NCI-H510A (cell line): ENCODE results near the gene CHN2.
"Not testable (repeated sequence)": the region's sequence is repeated elsewhere in the genome, so short reads cannot be mapped to it uniquely, and the experiment has no call there.

Source experiments
- DNase-seq: peaks from one replicate; lab custom pipeline; 2025; lab: John Stamatoyannopoulos, UW

CHN2 gene

DNA sequence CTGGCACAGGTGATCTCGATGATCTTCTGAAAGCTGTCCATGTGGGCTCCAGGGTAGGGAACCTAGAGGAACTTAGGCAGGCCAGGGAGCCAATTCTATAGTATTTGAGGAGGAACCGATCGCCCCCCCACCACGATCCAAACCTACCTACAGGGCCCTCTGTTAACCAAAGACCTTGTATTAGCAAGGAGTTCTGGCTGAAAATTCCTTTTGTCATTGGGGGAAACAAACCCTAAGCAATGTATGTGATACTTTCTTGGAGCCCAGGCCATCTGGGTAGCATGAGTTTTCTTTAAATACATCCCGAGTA, 62.1 kb downstream of the CHN2 start:
- no peak for DNase-seq

DNA sequence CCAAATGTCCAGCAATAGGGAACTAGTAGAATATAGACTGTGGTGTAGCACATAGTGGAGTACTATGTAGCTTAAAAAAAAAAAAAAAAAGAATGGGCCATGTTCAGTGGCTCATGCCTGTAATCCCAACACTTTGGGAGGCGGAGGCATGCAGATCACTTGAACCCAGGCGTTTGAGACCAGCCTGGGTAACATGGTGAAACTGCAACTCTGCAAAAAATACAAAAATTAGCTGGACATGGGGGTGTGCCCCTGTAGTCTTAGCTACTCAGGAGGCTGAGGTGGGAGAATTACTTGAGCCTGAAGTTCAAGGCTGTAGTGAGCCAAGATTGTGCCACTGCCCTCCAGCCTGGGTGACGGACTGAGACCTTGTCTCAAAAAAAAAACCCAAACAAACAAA, 64.4 kb downstream of the CHN2 start:
- no peak for DNase-seq

DNA sequence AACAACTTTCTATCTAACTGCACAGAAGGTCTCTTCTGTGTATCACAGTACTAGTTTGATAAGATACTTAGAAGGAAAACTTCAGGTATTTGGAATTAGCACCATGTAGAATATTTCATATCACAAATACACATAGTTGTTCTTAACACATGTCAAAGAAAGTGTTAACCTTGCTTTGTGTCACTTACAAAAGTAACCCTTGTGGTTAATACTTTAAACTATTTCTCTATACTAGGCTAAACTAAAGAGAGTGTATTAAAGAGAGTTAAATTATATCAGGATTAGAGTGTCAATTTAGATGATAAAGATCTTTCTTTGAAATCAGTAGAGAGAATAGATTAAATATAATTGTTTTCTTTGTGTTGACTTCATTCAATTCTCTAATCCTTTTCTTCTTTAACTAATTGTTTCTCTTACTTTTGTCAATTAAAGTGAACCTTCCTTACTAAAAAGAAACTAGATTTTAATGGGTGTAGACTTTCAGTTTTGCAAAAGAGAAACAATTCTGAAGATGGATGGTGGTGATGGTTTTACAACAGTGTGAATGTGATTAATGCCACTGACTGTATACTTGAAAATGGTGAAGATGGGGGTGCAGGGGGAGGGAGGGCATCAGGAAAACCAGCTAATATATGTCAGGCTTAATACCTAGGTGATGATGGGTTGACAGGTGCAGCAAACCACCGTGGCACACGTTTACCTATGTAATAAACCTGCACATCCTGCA, 67.8 kb downstream of the CHN2 start:
- no peak for DNase-seq

DNA sequence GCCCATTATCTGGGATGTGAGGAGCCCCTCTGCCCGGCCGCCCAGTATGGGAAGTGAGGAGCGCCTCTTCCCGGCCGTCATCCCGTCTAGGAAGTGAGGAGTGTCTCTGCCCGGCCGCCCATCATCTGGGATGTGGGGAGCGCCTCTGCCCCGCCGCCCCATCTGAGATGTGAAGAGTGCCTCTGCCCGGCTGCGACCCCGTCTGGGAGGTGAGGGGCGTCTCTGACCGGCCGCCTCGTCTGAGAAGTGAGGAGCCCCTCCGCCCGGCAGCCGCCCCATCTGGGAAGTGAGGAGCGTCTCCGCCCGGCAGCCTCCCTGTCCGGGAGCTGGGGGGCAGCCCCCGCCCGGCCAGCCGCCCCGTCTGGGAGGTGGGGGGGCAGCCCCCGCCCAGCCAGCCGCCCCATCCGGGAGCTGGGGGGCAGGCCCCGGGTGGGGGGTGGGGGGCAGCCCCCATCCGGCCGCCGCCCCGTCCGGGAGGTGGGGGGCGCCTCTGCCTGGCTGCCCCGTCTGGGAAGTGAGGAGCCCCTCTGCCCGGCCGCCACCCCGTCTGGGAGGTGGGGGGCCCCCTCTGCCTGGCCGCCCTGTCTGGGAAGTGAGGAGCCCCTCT, 69.1 kb downstream of the CHN2 start:
- not testable (repeated sequence) for DNase-seq

DNA sequence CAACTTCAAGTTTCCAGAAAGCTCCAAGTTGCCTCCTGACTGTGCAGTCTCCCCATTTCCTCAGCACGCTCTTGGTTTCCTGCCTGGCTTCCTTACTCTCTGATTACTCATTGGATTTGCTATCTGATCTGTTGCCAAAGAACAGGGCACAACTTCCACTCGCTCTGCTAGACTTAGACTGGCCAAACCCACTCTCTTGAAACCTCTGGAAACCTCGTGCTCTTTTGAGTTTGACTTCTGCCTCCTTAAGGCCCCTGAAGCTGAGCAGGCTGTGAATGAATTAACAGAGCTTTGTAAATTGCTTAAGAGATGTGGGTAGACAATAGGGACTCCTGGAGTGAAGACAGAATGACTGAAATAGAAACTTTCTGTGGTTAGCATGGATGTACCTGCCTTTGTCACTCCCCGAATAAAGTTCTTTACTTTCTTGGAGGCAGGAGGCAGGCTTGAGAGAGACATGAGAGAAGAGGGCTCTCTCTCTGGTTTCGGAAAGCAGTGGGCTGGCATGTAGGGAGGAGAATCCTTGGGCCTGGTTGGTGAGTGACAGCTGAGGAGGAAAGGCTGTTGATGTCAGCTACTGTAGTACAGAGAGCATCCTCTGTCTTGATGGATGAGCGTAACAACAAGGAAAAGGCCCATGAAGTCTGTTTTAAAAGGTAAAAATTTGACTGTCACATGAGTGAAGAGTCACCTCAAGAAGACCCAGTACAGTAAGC, 70.8 kb downstream of the CHN2 start:
- no peak for DNase-seq

DNA sequence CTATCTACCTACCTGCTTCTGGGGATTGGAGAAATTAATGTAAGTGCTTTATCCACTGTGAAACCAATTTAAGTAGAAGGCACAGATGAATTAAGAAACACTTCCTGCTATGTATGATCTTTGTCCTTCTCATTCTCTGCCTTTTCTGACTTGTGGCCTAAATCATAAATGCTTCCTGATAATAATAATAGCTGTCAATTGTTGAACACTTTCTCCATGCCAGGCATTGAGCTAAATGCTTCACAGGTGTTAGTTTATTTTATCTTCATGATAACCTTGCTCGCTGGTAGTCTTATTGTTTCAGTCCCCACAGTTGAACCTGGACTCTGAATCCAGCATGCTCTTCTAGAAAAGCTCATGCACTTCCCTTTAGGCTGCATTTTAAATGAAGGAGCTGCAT, 75.4 kb downstream of the CHN2 start:
- DNase-seq, result no peak

DNA sequence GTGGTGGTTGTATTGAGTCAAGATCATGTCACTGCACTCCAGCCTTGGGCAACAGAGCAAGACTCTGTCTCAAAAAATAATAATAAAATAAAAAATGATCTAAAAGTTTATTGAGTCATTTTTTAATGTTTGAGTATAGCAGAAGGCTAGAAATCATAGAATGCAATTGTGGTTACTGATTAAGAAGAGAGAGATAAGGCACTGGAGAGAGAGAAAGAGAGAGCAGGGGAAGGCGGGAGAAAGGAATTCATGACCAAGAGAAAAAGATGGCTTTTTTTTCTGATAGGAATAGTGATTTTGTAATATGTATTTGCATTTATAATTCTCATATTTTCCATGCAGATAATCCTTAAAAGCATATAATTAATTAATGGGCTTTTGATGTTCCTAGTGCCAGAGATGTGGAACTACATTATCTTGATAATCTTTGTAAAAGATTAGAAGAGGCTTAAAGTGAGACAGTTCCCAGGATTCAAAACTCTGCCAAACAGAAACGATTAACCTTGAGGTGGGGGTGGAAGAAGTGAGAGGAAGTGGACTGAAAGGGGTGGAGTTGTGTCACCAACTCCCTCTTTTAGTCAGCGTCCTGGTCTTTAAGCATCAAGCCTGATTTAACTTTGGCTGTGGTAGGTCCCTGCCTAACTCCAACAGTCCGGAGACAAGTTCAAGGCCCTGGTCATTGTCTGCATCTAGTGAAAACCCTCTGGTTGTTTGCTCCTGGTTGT, 76.2 kb downstream of the CHN2 start:
- no peak for DNase-seq

DNA sequence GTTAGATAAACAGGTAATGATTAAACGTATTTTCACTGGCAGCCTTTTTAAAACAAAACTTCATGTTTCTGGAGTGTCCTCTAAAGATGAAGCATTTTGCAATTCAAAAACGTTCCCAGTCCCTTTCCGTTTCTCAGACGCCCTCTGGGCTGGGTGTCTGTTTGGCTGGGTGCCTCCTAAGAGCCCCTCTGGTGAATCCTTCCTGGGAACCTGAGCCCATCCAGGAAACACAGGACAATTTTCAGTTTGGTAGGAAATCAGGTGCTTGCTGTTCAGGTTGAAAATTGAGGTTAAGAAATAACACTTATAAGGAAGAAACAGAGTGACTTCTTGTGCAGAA, 76.7 kb downstream of the CHN2 start:
- DNase-seq, result no peak

DNA sequence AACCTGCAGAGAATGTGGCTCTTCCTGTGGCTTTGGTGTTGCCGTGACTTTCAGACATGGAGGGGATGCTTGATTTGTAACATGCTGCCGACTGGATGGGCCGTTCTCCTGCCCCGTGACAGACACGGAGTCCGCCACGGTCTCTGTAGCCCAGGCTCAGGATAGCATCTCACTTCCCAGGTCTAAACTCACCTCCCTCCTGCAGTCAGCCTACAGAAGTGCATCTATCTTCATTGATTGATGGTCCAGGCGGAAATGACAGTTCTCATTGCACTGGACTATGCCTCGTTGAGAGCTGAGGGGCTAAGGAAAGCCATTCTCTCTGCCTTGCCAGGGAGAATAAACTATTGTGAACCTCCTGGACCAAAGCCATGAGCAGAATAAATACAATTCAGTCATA, 77.5 kb downstream of the CHN2 start:
- no peak for DNase-seq

DNA sequence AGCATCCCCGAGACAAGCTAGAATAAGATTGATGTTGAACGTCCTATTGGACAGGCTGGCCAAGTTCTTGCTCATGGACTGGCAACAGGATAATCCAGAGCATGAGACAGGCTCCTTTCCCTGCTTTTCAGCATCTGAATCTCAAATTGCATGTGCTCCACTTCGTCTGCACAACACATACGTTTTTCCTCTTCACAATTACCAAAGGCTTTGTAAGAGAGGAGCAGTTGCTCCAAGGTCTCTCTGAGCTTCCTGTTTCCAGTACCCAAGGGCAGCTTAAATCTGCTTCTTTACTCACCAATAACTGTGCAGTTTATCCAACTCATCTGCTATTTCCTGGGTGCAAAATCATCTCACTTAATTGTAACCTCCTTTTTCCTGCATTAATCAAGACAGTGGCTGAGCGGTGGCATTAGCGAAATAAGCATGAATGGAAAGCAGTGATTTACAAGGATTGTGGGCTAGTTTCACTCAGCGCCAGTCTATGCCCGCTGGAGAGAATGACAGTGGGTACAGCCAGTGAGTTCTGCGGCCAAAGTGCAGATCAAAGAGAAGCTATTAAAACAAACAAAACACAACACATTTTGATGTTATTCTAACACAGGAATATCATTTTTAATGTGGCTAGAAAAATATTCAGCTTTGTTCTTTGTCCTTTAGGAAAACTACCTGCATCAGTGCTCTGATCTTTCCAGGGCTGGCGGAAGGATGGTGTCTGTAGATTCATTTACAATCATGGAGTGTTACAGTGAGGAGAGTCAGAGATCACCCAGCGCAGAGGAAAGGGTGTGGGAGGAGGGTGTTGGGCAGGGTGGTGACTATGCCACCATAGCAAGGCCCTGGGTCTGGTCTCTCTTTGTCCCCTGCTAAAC, 79.8 kb downstream of the CHN2 start:
- DNase-seq, result no peak

DNA sequence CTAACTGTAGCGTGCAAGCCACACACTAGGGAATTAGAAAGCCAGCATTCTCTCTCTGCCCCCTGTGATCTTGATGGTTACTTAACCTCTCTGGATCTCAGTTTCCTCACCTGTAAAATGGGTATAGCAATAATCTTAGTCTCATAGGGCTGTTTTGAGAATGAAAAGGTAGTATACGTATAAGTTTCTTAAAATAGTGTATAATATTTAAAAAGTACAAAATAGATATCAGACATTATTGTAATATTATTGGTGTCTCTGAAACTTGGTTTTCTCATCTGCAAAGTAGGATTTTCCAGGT, 80.4 kb downstream of the CHN2 start:
- DNase-seq, result no peak

DNA sequence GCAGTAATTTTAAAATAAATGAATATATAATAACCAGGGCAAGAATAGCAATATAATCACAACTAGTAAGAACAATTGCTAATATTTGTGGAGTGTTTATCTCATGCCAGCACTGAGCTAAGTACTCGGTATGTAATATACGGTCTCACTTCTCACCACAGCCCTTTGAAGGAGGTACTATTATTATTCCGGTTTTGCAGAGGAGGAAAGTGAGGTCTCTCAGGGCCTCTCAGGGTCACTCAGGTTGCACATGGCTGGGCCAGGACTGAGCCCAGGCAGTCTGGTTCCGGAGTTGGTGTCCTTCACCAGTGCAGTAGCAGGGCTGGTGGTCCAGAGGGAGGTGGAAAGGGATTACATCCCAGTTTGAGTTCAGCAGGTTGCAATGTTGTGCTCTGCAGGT, 80.9 kb downstream of the CHN2 start:
- DNase-seq, result no peak

DNA sequence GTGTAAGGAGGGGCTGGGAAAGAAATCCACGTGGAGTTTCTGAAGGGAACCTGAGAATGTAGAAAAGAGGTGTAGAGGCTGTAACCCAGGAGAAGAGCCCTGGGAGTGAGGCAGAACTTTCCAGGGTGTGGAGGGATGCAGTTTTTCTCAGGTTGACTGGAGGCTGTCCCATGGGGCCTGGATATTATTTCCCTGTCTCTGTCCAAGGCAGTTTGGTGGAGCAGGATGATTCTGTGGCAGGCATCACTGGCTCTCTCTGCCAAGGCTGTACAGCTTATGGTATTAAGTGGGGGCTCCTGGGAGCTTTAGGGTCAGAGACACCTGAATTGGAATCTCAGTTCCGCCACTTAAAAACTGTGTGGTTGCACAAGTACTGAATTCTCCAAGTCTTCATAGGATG, 81.6 kb downstream of the CHN2 start:
- no peak for DNase-seq

DNA sequence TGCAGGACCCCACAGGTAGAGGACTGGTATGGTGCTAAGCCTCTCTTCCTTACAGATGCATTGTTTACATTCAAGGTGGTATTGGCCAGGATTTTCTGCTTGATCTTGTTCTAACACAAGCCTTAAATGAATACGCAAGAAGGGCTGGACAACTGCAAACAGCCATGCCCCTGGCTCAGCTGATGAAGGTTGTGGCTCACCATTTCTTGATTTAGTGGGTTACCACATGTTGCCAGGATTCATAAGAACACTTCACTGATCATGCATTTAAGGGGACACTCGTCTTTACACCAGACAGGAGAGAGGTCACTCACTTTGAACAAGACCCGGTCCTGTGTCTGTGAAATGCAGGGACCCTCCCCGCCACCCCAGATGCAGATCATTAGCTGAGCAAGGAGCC, 82.2 kb downstream of the CHN2 start:
- no peak for DNase-seq

DNA sequence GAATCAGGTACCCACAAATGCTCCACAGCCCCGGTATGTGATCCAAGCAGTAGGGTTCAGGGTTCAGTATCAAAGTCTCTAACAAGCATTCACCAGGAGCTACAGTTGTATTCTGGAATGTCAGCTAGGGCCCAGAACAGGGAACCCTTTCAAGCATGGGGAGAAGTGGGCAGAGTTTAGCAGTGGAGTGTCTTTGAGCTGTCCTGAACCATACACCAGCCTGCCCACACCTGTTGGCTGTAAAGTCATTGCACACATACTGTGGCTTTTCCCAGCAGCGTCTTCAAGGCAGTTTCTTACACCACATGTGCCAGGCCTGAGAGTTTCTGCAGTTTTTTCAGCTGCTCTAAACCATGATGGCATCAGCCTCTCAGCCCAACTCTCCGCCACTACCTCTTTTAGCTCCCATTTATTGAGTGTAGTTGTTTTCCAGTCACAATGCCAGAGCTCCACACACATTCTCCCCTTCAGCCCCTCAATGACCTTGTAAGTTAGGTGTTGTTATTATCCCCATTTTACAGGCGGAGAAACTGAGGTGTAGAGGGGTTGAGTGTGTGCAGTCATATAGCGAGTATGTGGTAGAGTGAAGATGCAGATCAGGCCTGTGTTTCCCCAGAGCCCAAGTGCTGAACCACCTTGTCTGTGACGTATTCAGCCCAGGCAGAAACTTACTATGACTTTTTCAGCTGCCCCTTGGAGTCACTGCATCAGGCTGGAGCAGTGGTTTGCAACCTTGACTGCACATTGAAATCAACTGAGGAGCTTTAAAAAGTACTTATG, 83.1 kb downstream of the CHN2 start:
- no peak for DNase-seq

DNA sequence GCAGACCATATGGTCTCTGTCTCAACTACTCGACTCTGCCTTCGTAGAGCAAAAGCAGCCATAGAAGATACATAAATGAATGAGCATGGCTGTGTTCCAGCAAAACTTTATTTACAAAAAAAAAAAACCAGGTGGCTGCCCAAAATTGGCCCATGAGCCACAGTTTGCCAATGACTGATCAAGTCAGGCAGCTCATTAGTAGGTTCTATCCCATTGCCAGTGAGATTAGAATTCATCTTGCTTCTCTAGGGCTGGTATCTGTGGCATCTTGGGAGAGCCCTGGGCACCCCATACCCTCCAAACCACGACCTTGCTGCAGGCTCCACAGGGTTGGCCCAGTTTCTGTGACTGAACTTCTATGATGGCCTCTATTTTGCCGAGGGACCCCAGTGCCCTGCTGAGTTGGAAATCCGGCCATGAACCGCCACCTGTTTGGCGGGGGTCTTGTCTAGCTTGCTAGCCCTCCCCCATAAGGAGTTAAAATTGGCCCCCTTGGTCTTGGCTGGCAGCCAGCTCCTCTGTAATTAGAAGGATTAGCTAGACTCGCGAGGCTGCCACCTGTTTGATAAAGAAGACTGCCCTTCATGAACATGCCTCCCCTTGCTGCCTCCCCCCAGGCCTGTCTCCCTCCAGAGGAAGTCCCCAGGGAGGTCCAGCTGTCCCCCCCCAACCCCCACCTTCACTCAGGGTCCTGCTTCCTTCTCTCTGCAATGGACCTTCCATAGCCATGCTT, 83.9 kb downstream of the CHN2 start:
- no peak for DNase-seq

DNA sequence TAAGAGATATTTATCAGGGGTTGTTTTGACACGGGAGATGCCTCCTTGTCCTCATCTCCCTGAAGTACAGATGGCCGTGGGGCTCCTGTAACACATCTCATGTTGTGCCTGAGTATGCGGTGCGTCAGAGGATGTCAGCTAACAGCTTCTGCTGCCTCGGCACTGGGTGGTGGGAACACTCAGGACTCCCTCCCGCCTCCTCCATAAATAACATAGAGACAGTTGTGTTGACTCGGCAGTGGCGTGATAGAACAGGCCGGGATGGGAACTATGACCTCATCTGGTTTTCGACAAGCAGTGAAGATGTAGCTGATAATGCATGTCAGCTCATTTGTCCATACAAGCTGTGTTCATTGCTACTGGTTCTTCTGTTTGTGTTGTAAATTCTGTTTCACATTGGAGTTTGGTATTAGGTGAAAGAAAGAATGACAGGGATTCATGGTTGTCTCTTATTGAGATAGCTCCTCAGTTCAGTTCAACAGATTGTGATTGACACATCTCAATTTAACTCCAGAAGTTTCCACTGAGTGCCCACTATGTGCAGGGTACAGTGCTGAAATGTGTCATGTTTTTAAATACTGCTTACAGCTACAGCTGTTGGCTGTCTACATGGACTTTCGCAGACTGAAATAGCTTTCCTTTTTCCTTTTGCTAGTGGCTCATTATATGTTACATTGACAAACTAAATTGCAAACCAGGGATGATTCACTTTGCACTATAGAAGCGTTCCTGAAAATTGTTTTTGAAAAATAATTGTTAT, 87.4 kb downstream of the CHN2 start:
- DNase-seq, result peak; percentile 96

DNA sequence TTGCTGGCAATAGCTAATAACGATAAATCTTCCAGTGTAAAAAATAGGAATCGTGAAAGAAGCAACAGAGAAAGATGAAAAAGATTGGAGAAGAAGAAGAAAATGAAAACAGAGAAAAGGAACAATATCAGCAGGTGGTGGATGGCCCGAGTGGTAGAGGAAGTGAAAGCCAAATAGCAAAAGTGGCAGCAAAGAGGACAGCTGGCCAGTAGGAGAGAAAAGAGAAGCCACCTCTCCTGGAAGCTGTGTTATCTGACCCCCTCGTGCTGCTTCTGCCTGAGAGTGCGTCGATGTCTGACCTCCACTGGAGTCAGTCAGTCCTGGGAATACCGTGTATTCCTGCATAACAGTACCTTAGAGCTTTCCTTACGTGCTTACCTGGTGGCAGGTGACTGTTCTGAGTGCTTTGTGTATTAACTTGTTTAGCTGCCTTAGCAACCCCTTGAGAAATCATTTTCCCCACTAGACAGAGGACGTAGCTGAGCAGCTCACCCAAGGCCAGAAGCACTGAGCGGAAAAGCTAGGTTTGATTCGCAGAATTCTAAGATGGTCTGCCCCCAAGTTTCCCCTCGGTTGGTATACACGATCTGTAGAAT, 88.3 kb downstream of the CHN2 start:
- peak; percentile 77 for DNase-seq

DNA sequence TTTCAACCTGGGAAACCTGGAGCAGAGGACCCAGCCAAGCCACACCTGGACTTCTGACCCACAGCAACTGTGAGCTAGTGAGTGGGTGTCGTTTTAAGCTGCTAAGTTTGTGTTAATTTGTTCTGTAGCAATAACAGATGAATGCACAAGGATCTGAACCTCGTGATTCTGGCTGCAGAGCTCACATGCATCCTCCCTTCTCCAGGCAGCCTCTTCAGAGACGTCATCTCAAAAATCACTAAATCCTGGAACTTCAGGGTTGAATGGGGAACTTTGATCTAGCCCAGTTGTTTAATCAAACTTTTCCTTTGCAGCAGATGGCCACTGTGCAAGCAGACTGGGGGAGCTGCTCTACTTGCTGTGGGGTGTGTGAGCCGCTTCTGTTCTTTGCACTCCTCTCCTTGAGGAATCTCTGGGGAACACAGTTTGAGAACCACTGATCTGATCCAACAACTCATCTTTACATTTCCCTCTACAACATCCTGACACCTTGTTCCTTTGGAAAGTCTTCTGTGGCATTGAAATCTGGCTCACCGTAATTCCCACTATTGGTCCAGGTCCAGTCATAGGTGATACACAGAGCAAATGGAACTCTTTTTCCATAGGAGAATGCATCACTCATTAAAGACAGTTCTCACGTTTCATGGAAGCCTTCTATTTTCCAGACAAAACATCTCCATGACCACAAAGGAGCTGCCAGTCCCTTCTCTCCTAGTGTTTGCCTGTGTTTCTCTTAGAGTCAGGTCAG, 90.3 kb downstream of the CHN2 start:
- DNase-seq, result no peak
